Measurements from ENCODE around the gene ST3GAL5. TPM values are rescaled to one million over a fixed set of nuclear protein-coding genes. Genes with fewer than 3 reads are reported as not detected.
"Not testable (repeated sequence)": the region's sequence is repeated elsewhere in the genome, so short reads cannot be mapped to it uniquely, and the experiment has no call there.

The ST3GAL5 gene
- total RNA-seq, 2 donors from 2014 or later: 24.7 to 38.6 TPM

DNA sequence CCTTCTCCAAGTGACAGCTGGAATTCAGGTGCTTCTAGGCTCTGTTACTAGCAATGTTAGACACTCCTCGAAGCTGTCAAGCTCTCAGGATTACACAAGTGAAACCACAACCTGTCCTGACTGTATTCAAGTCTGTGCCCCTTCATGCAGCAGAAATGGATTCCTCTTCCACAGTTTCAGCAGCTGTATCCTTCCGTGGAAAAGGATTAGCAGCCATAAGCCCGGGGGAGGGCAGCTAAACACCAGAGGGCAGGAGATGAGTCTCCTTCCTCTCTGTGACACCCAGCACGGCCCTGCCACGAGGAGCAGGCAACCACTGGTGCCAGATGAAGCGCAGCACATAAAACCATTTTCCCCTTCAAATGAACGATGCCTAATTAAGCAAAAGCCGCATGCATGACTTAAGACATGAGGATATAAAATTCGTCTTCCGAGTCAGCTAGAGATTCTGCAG lies 1.2 kb downstream of the ST3GAL5 start:
- Histone ChIP-seq H3K4me1 (replicated peaks) (no peaks in the 10 kb centered on the region), H3K36me3 (no peaks in the 10 kb centered on the region), H3K27me3 (replicated peaks; ENCODE audit: insufficient read depth) (no peaks in the 10 kb centered on the region), H3K27ac (peak overlapping the region; percentile 74 to 82), H3K9me3 (no peaks in the 10 kb centered on the region), H3K4me3 (peak overlapping the region; percentile 76 to 86)
- 2% methylated on average over 10 of the region's 10 CpGs for WGBS
- peak; percentile 54 for DNase-seq (ENCODE audit: low spot score)
- intact Hi-C loops (cut with DNase I): loop anchor here (2.0 to 10.0 kb wide), 6 partner anchors 35 to 193 kb away; no protein-coding TSS in a partner anchor
- TF ChIP-seq, protein P1, sequence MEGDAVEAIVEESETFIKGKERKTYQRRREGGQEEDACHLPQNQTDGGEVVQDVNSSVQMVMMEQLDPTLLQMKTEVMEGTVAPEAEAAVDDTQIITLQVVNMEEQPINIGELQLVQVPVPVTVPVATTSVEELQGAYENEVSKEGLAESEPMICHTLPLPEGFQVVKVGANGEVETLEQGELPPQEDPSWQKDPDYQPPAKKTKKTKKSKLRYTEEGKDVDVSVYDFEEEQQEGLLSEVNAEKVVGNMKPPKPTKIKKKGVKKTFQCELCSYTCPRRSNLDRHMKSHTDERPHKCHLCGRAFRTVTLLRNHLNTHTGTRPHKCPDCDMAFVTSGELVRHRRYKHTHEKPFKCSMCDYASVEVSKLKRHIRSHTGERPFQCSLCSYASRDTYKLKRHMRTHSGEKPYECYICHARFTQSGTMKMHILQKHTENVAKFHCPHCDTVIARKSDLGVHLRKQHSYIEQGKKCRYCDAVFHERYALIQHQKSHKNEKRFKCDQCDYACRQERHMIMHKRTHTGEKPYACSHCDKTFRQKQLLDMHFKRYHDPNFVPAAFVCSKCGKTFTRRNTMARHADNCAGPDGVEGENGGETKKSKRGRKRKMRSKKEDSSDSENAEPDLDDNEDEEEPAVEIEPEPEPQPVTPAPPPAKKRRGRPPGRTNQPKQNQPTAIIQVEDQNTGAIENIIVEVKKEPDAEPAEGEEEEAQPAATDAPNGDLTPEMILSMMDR (IDR thresholded peaks at IDR 0.05): peak in 2 of 4 experiments; percentile 23 to 52
- no peak for TF ChIP-seq POLR2AphosphoS5 (IDR thresholded peaks at IDR 0.05)
- TF ChIP-seq POLR2A (IDR thresholded peaks at IDR 0.05): no peak

DNA sequence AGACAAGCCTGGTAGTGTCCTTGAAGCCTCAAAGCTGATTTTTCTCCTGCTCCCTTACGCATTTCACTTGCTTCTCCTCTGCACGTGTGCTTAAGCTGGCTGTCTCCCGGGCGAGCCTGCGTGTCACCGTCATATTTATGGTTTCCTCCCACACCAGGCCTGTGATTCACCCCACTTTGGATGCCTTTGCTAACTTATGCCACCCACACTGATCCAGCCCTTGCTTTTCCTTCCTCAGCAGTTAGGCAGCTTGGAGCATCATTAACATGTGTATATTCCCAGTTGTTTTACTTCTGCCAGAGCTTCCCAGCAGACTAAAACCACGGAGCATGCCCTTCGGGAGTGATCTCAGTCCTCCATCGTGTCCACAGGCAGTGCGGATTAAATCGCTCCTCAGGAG lies 2.2 kb downstream of the ST3GAL5 start:
- H3K36me3 ChIP-seq: no peaks in the 10 kb centered on the region
- H3K4me3 ChIP-seq: no peak overlapping the region
- WGBS: 16% methylated on average over 11 of the region's 11 CpGs
- peak overlapping the region in 1 of 2 donors; percentile 24 for H3K27ac ChIP-seq
- H3K4me1 ChIP-seq (replicated peaks): no peaks in the 10 kb centered on the region
- peak; percentile 36 for DNase-seq (ENCODE audit: low spot score)
- H3K9me3 ChIP-seq: no peaks in the 10 kb centered on the region
- intact Hi-C loops (cut with DNase I): loop anchor here (2.0 to 10.0 kb wide), 4 partner anchors 34 to 152 kb away; no protein-coding TSS in a partner anchor
- no peaks in the 10 kb centered on the region for H3K27me3 ChIP-seq (replicated peaks; ENCODE audit: insufficient read depth)
- TF ChIP-seq, protein P1 (IDR thresholded peaks at IDR 0.05): no peak
- peak; percentile 39 for TF ChIP-seq POLR2AphosphoS5 (IDR thresholded peaks at IDR 0.05)

DNA sequence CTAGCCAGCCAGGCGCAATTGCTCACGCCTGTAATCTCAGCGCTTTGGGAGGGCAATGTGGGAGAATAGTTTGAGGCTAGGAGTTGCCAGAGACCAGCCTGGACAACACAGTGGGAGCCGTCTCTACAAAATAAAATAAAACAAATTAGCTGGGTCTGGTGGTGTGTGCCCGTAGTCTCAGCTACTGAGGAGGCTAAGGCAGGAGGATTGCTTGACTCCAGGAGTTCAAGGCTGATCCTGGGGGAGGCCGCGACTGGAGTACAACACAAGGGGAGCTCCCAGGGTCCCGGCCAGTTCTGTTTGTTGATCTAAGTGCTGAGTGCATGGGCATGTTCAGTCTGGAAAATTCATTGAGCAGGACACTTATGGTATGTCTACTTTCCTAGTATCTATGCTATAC lies 2.6 kb downstream of the ST3GAL5 start:
- no peak overlapping the region for H3K4me3 ChIP-seq
- no peaks in the 10 kb centered on the region for H3K9me3 ChIP-seq
- no peak for DNase-seq (ENCODE audit: low spot score)
- H3K27me3 ChIP-seq (replicated peaks; ENCODE audit: insufficient read depth): no peaks in the 10 kb centered on the region
- 90% methylated on average over 8 of the region's 8 CpGs for WGBS
- no peaks in the 10 kb centered on the region for H3K36me3 ChIP-seq
- intact Hi-C loops (cut with DNase I): loop anchor here (2.0 to 10.0 kb wide), 4 partner anchors 34 to 151 kb away; no protein-coding TSS in a partner anchor
- no peak overlapping the region for H3K27ac ChIP-seq
- no peaks in the 10 kb centered on the region for H3K4me1 ChIP-seq (replicated peaks)
- TF ChIP-seq, protein P1 (IDR thresholded peaks at IDR 0.05): no peak
- TF ChIP-seq POLR2A (IDR thresholded peaks at IDR 0.05): no peak
- no peak for TF ChIP-seq POLR2AphosphoS5 (IDR thresholded peaks at IDR 0.05)

GRCh38 chr2:85881781-85882180 lies 7.0 kb downstream of the ST3GAL5 start:
- intact Hi-C loops (cut with DNase I): loop anchor here (10.0 kb wide), 1 partner anchor 147 kb away; no protein-coding TSS in a partner anchor
- not testable (repeated sequence) for H3K4me1 ChIP-seq (replicated peaks); H3K9me3 ChIP-seq; H3K4me3 ChIP-seq; DNase-seq (ENCODE audit: low spot score); H3K27ac ChIP-seq; H3K27me3 ChIP-seq (replicated peaks; ENCODE audit: insufficient read depth); H3K36me3 ChIP-seq
- WGBS: 100% methylated on average over 1 of the region's 1 CpG

DNA sequence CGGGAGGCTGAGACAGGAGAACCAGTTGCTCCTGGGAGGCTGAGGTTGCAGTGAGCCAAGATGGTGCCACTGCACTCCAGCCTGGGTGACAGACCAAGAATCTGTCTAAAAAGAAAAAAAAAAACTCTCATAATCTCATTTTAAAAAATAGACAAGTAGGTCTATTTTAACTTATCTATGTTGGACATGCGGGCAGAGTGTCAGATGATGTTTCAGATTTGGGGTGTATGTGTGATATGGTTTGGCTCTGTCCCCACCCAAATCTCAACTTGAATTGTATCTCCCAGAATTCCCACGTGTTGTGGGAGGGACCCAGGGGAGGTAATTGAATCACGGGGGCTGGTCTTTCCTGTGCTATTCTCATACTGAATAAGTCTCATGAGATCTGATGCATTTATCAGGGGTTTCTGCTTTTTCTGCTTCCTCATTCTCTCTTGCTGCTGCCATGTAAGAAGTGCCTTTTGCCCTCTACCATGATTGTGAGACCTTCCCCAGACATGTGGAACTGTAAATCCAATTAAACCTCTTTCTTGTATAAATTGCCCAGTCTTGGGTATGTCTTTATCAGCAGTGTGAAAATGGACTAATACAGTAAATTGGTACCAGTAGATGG lies 8.0 kb downstream of the ST3GAL5 start:
- H3K27me3 ChIP-seq (replicated peaks; ENCODE audit: insufficient read depth); H3K27ac ChIP-seq; H3K9me3 ChIP-seq; H3K36me3 ChIP-seq; H3K4me3 ChIP-seq; DNase-seq (ENCODE audit: low spot score); H3K4me1 ChIP-seq (replicated peaks): not testable (repeated sequence)
- 65% methylated on average over 4 of the region's 4 CpGs for WGBS
- intact Hi-C loops (cut with DNase I): loop anchor here (10.0 kb wide), 1 partner anchor 146 kb away; no protein-coding TSS in a partner anchor

All from prostate gland (tissue), 2 donors.